Measurements from ENCODE around the gene TMEM175.

TMEM175 gene

GRCh38 chr4:961351-962230 lies 29.3 kb downstream of the TMEM175 start:
- no peak for DNase-seq

- DNase-seq: peak; percentile 2
Observed at GRCh38 chr4:962231-963208, 30.3 kb downstream of the TMEM175 start.

DNA sequence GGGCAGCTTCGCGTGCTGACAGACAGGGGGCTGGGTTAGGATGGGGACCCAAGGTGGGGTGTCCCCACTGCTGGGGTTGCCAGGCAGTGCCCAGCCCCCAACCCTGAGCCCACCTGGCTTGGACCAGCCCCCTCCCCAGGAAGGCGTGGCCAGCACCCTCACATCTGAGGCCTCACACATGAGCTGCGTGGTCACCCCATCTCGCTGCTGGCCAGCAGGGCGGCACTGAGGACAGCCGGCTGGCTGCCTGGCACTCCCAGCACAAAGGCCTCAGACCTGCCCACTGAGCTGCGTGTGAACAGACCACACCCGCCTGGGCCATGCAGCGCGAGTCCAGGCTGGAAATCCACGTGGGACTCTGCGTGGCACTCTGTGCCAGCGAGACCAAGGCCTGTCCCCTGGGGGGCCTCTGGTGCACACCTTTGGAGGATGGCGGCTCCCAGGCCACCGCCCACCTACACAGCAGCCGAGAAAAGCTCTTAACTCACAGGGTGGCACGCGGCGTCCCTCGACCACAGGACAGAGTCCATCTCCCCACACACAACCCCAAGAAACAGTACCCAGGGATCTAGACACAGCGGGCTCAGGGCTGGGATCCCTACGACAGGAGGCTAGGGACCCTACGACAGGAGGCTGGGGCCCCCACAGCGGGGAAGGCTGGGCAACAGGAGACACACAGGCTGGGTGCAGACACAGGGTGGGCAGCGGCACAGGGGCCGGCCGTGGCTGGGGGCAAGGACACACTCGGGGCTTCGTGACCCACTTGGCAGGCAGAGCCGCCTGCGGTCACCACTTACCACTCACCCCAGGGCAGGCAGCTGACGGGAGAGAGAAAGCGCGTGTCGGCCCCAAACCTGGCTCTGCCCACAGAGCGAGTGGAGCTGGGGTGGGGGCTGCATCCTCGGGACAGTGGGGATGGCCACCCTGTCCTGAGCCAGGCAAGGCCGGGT lies 31.3 kb downstream of the TMEM175 start:
- no peak for DNase-seq

DNA sequence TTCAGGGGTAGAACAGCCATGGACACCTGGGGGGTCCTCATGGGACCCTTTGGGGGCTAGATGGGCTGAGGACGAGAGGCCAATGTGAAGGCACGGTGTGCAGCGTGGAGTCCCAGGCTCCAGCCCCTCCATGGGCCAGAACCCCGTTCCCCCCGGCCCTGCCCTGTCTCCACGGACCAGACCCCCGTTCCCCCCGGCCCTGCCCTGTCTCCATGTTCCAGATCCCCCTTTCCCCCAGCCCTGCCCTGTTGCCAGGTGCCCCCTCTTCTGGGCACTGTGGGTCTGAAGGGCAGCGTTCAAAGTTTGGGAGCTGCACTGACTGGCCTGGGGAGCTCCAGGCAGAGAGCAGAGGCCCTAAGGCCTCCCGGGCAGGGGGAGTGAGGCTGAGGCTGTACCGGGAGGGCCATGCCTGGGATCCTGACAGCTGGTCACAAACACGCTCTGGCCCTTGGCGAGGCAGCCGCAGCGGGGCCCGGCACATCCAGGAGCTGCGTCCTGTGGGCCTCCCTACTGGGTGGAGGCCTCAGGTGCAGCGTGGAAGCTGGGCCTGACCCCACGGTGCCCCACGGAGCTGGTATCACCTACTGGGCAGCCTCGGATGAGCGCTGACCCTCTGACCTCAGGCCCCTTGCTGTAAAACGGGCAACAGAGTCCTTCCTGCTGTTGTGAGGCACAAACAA lies 32.2 kb downstream of the TMEM175 start:
- DNase-seq: no peak

DNA sequence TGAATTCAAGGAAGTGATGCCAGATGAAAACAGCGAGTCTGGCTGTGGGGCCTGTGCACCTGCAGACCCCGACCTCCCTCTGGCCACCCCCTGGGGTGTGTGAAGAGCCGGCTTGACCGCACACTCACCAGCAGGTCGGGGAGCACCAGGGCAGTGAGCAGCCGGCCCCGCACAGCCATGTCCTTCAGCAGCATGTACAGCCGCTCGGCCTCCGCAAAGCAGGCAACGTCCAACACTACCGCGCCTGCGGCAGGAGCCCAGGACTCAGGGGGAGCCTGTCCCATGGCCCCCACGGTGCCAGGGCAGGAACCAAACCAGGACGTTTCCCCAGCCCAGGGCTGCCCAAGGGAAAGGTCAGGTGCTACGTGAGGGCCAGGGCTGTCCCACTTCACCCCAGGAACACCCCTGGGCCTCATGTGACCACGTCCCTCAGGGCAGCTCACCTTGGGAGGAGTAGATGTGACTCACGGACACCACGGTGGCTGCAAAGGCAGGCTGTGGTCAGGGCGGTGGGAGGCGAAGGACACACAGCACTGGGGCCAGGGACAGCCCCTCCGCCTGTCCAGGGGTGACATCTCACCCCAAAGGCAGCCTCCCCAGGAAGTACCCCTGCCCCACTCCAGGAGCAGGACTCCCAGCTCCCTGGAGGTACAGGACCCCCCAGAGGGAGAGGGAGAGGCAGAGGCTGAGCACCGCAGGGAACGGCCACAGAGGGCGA lies 32.9 kb downstream of the TMEM175 start:
- DNase-seq: no peak

DNA sequence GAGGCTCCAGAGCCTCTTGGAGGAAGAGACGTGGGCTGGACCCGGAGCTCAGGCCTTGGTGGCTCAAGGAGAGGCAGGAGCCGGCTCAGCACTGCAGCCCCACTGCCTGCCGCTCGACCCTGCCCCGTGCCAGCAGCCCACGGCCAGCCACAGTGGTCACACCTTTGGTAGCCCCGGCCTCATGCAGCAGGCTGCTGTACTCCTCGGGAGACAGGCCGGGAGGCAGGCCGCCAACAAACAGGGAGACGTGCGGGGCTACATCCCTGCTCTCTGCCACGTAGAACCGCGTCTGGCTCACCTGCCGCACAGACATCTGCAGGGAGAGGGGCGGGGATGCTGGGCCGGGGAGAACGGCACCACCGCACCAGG lies 33.5 kb downstream of the TMEM175 start:
- no peak for DNase-seq

GRCh38 chr4:966266-967112 lies 34.2 kb downstream of the TMEM175 start:
- no peak for DNase-seq

DNA sequence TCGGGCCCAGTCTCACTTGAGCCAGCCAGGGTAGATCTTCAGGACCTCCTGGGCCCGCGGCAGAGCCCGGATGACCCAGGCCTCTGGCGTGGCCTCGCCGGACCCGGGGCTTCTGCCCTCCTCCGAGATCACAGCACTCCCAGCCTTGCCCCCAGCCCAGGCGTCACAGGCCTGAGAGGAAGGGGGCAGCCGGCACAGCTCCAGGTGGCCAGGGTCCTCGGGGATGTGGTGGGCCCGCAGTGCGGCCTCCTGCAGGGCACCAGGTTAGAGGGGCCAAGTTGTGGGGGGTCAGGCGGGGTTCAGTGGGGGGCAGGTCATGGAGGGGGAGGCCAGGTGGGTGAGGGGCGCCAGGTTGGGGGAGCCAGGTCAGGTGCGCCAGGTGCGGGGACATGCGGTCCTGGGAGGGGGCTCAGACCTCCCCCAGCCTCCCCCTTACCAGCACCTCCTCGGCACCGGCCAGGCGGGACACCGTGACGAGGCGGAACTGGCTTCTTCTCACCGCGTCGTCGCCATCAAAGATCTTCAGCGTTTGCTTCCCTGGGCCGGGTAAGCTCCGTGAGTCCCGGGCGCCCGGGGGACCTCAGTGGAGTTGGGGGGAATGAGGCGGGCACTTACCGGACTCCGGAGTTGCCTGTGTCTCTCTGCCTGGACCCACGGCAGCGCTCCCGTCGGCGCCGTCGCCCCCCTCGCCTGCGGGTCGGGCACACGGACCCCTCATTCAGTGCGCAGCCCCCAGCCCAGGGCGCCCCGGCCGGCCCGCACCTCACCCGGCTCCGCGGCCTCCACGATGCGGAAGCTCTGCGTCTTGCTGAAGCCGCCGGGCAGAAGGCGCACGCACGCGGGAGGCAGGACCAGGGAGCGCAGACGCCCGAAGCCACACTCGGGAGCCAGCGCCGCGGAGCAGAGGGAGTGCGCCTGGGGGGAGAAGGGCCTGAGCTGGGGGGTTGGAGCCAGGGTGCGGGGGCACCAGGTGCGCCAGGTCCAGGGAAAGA lies 35.1 kb downstream of the TMEM175 start:
- no peak for DNase-seq

DNA sequence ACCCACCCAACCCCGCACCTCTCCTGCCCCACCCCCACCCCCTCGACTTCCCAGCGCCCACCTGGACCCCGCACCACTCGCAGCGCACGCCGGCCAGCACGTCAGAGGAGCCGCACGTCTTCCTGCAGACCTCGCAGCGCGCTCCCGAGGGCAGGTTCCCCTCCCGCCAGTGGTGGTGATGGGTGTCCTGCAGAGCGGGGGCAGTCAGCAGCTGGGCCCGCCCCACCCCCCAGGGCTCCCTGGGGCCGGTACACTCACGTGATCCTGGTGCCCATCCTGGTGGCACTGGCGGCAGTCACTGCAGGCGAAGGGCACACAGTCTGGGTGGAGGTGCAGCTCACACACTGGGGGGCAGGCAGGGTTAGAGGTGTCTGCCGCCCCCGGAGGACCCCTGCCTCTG lies 36.0 kb downstream of the TMEM175 start:
- no peak for DNase-seq

GRCh38 chr4:968621-969394 lies 36.5 kb downstream of the TMEM175 start:
- DNase-seq: no peak

DNA sequence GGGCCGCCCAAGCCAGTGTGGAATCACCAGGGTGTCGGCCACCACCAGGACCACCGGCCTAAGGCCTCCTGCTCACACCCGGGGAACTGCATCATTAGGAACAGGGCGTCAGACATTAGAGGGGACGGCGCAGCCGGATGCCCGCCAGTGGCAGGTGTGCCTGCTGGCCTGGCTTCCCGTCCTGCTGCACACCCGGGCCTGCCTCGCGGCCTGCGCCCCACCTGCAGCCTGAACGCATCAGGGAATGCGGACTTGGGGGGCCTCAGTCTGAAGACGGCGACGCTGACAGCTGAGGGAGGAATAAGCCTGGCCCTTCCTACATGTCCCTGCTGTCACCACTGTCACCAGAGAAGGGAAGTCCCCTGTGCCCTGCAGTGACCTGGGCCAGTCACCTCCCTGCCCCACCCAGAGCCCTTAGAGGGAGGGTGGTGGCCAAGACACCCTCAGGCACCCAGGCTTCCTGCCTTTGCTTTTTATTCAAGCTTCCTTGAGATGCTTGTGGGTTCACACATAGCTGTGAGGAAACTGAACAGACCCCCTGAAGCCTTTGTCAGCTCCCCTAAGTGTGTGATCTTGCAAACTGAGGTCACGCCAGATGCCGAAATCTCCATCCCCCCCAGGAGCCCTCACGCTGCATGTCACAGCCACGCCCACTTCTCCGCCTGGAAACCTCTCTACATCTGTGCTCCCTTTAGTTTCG lies 37.9 kb downstream of the TMEM175 start:
- no peak for DNase-seq

DNA sequence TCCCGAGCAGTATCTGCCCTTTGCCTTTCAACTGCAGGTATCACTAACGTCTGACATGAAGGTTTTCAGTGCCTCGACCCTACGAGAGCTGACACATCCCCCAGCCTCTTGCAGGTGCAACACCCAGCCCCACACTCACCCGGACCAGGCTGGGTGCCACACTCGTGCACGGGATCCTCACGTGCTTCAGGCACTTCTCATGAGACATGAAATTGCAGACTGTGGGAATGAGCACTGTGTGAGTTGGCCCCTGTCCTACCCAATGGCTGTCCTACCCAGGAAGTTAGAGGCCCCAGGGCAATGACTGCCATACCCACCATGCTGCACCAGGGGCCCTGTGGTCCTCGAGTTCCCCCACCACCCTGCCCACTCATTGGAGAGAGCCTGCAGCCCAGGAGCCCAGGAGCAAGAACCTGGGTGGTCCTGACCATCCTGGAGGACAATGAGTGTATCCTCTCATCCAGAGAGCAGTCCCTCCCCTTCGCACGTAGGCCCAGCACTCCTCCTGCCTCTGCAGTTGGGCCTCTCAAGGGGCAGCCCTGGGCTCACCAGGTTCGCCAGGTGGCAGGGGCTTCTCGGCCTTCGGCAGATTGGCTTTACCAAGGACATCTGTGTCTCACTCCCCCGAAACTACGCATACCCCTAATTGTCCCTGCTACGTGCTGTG lies 38.7 kb downstream of the TMEM175 start:
- no peak for DNase-seq

DNA sequence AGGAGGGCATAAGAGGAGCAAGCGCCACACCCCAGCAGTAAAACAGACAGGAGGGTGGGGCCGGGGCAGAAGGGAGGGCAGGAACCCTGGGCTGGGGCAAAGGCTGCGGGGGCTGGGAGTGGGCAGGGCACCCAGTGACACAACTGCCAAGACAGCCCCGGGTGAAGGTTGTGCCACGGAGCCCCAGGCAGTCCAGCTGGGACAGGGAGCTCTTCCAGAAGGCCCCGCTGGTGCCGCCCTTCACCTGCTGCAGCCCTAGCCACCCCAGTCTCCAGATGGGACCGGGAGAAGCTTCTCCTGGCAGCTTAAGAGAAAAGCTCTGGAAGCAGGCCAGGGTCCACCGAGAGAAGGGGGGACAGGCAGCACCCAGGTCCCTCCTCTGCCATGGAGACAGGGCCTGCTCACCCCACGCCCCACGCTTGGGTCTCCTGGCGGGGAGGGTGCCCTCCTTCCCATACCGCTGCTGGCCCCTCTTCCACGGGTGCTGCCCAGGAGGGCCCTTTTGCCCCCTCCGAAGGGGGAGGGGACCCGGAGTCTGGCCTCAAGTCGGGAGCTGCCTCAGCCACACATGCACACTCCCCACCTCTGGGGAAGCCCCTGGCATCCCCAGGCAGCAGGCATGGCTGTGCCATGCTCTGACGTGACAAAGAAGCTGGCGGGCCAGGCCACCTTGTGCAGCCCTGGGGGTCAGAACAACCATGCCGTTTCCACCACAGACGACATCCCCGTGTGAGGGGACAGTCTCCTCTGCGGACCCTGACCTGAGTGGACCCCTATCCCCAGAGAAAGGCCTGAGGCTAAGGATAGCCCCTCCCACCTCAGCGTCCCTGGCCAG lies 39.6 kb downstream of the TMEM175 start:
- no peak for DNase-seq

GRCh38 chr4:972651-973424 lies 40.6 kb downstream of the TMEM175 start:
- no peak for DNase-seq

Measured in NCI-H1436 treated with DMSO at 0.1 percent for 48 hours (cell line).